Transverse colon (tissue), 4 donors: ENCODE results near the gene KAT6B. TPM values are rescaled to one million over a fixed set of nuclear protein-coding genes. Genes with fewer than 3 reads are reported as not detected.
"Not testable (repeated sequence)": the region's sequence is repeated elsewhere in the genome, so short reads cannot be mapped to it uniquely, and the experiment has no call there.

ENCODE experiments used
- DNase-seq: peaks from one replicate; pipeline ENCODE4 v3.0.0-alpha.2; 2019
- H3K27ac ChIP-seq, 4 donors: fragments of 200-600 bp; sonication (generic); 2 replicates each; pipeline ENCODE4 v1.5.1; 2016 to 2018; ENCODE audit warnings: inconsistent platforms in 4 of 4
- H3K27me3 ChIP-seq: fragments of 200-600 bp; sonication (generic); 2 replicates; pipeline ENCODE4 v1.5.1; 2017; ENCODE audit warnings: inconsistent platforms
- H3K36me3 ChIP-seq, 4 donors: fragments of 200-600 bp; sonication (generic); 2 replicates each; pipeline ENCODE4 v1.5.1; 2017 to 2019; ENCODE audit warnings: inconsistent platforms in 4 of 4
- H3K4me1 ChIP-seq, 4 donors: fragments of 200-600 bp; sonication (generic); 2 replicates each; pipeline ENCODE4 v1.5.1; 2017 to 2020; ENCODE audit warnings: inconsistent platforms in 4 of 4
- H3K4me3 ChIP-seq, 4 donors: fragments of 200-600 bp; sonication (generic); 1 replicate in 1 of 4; 2 replicates in 3 of 4; pipeline versions ENCODE4 v1.5.1 to v1.6.1; 2017 to 2019; ENCODE audit warnings: inconsistent platforms in 4 of 4
- H3K9me3 ChIP-seq, 2 donors: fragments of 200-600 bp; sonication (generic); 2 replicates each; pipeline ENCODE4 v1.5.1; 2017 to 2019; ENCODE audit warnings: inconsistent platforms in 2 of 2
- CTCF ChIP-seq, 5 experiments: fragments of 200-600 bp in 3 of 5; fragments of 450-650 bp in 2 of 5; sonication (generic) in 3 of 5; IDR thresholded peaks; 1 replicate in 2 of 5; 2 replicates in 3 of 5; pipeline ENCODE4 v1.5.1; 2016 to 2017; ENCODE audit warnings: antibody characterized with exemption in 5 of 5, inconsistent platforms in 3 of 5, mild to moderate bottlenecking in 2 of 5, moderate library complexity in 1 of 5
- EP300 ChIP-seq: sonication (generic); formaldehyde crosslinking; IDR thresholded peaks from one replicate; pipeline ENCODE4 v1.6.1; 2017; ENCODE audit warnings: antibody characterized with exemption, low read depth
- POLR2A ChIP-seq: fragments of 450-650 bp; IDR thresholded peaks from one replicate; pipeline ENCODE4 v1.6.1; 2016; ENCODE audit warnings: antibody characterized with exemption, mild to moderate bottlenecking, moderate library complexity
- POLR2AphosphoS5 ChIP-seq, 3 donors: sonication (generic); formaldehyde crosslinking; IDR thresholded peaks; one replicate each; pipeline ENCODE4 v1.6.1; 2016; ENCODE audit warnings: antibody characterized with exemption in 3 of 3
- WGBS, 2 donors: methylation state at CpG; one replicate each; pipeline ENCODE4 v1.1.5; 2018; ENCODE audit warnings: low coverage in 1 of 2; 5-methylcytosine and 5-hydroxymethylcytosine counted together
- in situ Hi-C, 4 donors: fragments of 200-750 bp; cut with MboI; loops; one replicate each; pipeline versions ENCODE4 v1.15.0 to v1.15.1; 2017; ENCODE audit warnings: low sequenced_read_pairs in 3 of 4, low pct_ligation_motif_present in 1 of 4, low pct_unique_long_range_greater_than_20kb in 1 of 4
- intact Hi-C: fragments of 100-400 bp; cut with DNase I; formaldehyde crosslinking; loops from one replicate; pipeline ENCODE4 v1.15.1; 2023; ENCODE audit warnings: low total_unique reads
- total RNA-seq, 4 donors: library from RNA; depleted of rRNA; stranded (reverse); fragments of >200 nt; gene quantifications; one replicate each; pipeline ENCODE4 v1.1.0, GENCODE V29; 2016

The KAT6B gene
- total RNA-seq, 4 donors from 2014 or later: 27.3 to 67.0 (median 54.9) TPM

GRCh38 chr10:74786126-74786525 is 40.3 kb upstream of the KAT6B start:
- in situ Hi-C loops: no loop called here
- 68 to 72% methylated on average over 3 to 4 of the region's 4 CpGs for WGBS, 2 donors
- DNase-seq: no peak
- Histone ChIP-seq H3K9me3 (no peaks in the 10 kb centered on the region), H3K4me1 (no peaks in the 10 kb centered on the region), H3K27me3 (no peaks in the 10 kb centered on the region), H3K36me3 (no peaks in the 10 kb centered on the region), H3K27ac (no peak overlapping the region), H3K4me3 (no peak overlapping the region)
- no peak for TF ChIP-seq POLR2AphosphoS5 (IDR thresholded peaks at IDR 0.05)
- no peak for TF ChIP-seq EP300
- TF ChIP-seq POLR2A: no peak
- TF ChIP-seq CTCF (IDR thresholded peaks at IDR 0.05): no peak
- intact Hi-C loops: no loop called here

GRCh38 chr10:74787457-74787856 is 38.9 kb upstream of the KAT6B start:
- DNase-seq: no peak
- no peaks in the 10 kb centered on the region for H3K36me3 ChIP-seq
- TF ChIP-seq CTCF (IDR thresholded peaks at IDR 0.05) (no peak), EP300 (no peak), POLR2A (no peak), POLR2AphosphoS5 (IDR thresholded peaks at IDR 0.05) (no peak)
- no peaks in the 10 kb centered on the region for H3K27me3 ChIP-seq
- no peaks in the 10 kb centered on the region for H3K9me3 ChIP-seq
- no peak overlapping the region for H3K4me3 ChIP-seq
- WGBS, 2 donors: 88 to 91% methylated on average over 2 to 5 of the region's 5 CpGs
- H3K4me1 ChIP-seq: no peaks in the 10 kb centered on the region
- no peak overlapping the region for H3K27ac ChIP-seq
- in situ Hi-C loops: no loop called here
- intact Hi-C loops: no loop called here

GRCh38 chr10:74791979-74792378 is 34.4 kb upstream of the KAT6B start:
- H3K36me3 ChIP-seq: not testable (repeated sequence)
- WGBS, 2 donors: 90% methylated on average over 5 of the region's 5 CpGs; no CpG with 5 or more reads in 1 of the 2 donors

GRCh38 chr10:74792726-74793125 is 33.7 kb upstream of the KAT6B start:
- Histone ChIP-seq H3K9me3 (no peaks in the 10 kb centered on the region), H3K27ac (no peak overlapping the region), H3K27me3 (no peaks in the 10 kb centered on the region), H3K4me3 (no peak overlapping the region), H3K36me3 (no peaks in the 10 kb centered on the region), H3K4me1 (no peaks in the 10 kb centered on the region)
- no peak for DNase-seq
- in situ Hi-C loops: no loop called here
- no peak for TF ChIP-seq POLR2AphosphoS5 (IDR thresholded peaks at IDR 0.05)
- no peak for TF ChIP-seq EP300
- no peak for TF ChIP-seq CTCF (IDR thresholded peaks at IDR 0.05)
- TF ChIP-seq POLR2A: no peak
- intact Hi-C loops: no loop called here

More at GRCh38 chr10:74791979-74792378, 34.4 kb upstream of the KAT6B start:
- H3K4me3 ChIP-seq, in situ Hi-C loops, H3K9me3 ChIP-seq, H3K4me1 ChIP-seq, H3K27ac ChIP-seq, H3K27me3 ChIP-seq, DNase-seq, intact Hi-C loops: not testable (repeated sequence)

GRCh38 chr10:74793240-74793639 is 33.2 kb upstream of the KAT6B start:
- H3K4me3 ChIP-seq, H3K27me3 ChIP-seq, H3K4me1 ChIP-seq, H3K27ac ChIP-seq, H3K9me3 ChIP-seq, DNase-seq, in situ Hi-C loops, H3K36me3 ChIP-seq, intact Hi-C loops: not testable (repeated sequence)
- WGBS, 2 donors: 100% methylated on average over 1 of the region's 1 CpG
